Astrocyte (in vitro differentiated cells and primary cell): ENCODE measurements around the gene TBX2. TPM values are rescaled to one million over a fixed set of nuclear protein-coding genes. Genes with fewer than 3 reads are reported as not detected.

ENCODE experiments used
- DNase-seq: peaks from one replicate; pipeline ENCODE4 v3.0.0-alpha.2; 2010; ENCODE audit warnings: low read depth
- FAIRE-seq: peaks from 2 replicates; lab custom pipeline; 2011; peaks lifted over from hg19 to GRCh38; lab: Jason Lieb, UNC
- H2AFZ ChIP-seq: 2 replicates; pipeline ENCODE4 v1.6.0; 2012; ENCODE audit warnings: low read depth, low read length, inconsistent platforms
- H3K27ac ChIP-seq: 2 replicates; pipeline ENCODE4 v1.5.1; 2011; ENCODE audit warnings: low read depth, low read length, inconsistent platforms
- H3K27me3 ChIP-seq: 2 replicates; pipeline ENCODE4 v1.6.0; 2011; ENCODE audit warnings: low read length, inconsistent platforms; ENCODE audit not compliant: insufficient read depth
- H3K36me3 ChIP-seq: 2 replicates; pipeline ENCODE4 v1.5.1; 2011; ENCODE audit warnings: low read length, inconsistent platforms; ENCODE audit not compliant: insufficient read depth
- H3K4me1 ChIP-seq: 2 replicates; pipeline ENCODE4 v1.5.1; 2011; ENCODE audit warnings: low read length, inconsistent platforms; ENCODE audit not compliant: insufficient read depth
- H3K4me2 ChIP-seq: 2 replicates; pipeline ENCODE4 v1.6.0; 2012; ENCODE audit warnings: low read length, inconsistent platforms
- H3K4me3 ChIP-seq: 2 replicates; pipeline ENCODE4 v1.5.1; 2011; ENCODE audit warnings: low read depth, mild to moderate bottlenecking, low read length, inconsistent platforms; ENCODE audit not compliant: insufficient read depth
- H3K79me2 ChIP-seq: 2 replicates; pipeline ENCODE4 v1.6.0; 2012; ENCODE audit warnings: mild to moderate bottlenecking, low read length, inconsistent platforms; ENCODE audit not compliant: insufficient read depth
- H3K9ac ChIP-seq: 2 replicates; pipeline ENCODE4 v1.6.0; 2012; ENCODE audit warnings: mild to moderate bottlenecking, low read length, inconsistent platforms
- H3K9me3 ChIP-seq: 2 replicates; pipeline ENCODE4 v1.5.1; 2012; ENCODE audit warnings: low read depth, mild to moderate bottlenecking, low read length, inconsistent platforms; ENCODE audit not compliant: insufficient read depth
- H4K20me1 ChIP-seq: 2 replicates; pipeline ENCODE4 v1.6.0; 2012; ENCODE audit warnings: low read length, inconsistent platforms; ENCODE audit not compliant: insufficient read depth
- H3K27ac Mint-ChIP-seq: one replicate; pipeline ENCODE4 v1.8.0; 2021; ENCODE audit warnings: mild to moderate bottlenecking, mixed read lengths; ENCODE audit not compliant: unreplicated experiment
- H3K27me3 Mint-ChIP-seq: one replicate; pipeline ENCODE4 v1.8.0; 2021; ENCODE audit warnings: low read depth, mixed read lengths; ENCODE audit not compliant: unreplicated experiment
- H3K36me3 Mint-ChIP-seq: one replicate; pipeline ENCODE4 v1.8.0; 2021; ENCODE audit warnings: low read depth, mixed read lengths; ENCODE audit not compliant: unreplicated experiment
- H3K4me1 Mint-ChIP-seq: one replicate; pipeline ENCODE4 v1.8.0; 2021; ENCODE audit warnings: low read depth, mixed read lengths; ENCODE audit not compliant: unreplicated experiment
- H3K4me3 Mint-ChIP-seq: one replicate; pipeline ENCODE4 v1.8.0; 2021; ENCODE audit warnings: mild to moderate bottlenecking, moderate library complexity, mixed read lengths; ENCODE audit not compliant: unreplicated experiment
- H3K9me3 Mint-ChIP-seq: one replicate; pipeline ENCODE4 v1.8.0; 2021; ENCODE audit warnings: mild to moderate bottlenecking, mixed read lengths; ENCODE audit not compliant: unreplicated experiment
- EZH2 ChIP-seq: IDR thresholded peaks from 2 replicates; pipeline ENCODE4 v1.6.1; 2012; ENCODE audit warnings: mild to moderate bottlenecking, low read length, inconsistent platforms; ENCODE audit not compliant: insufficient read depth
- total RNA-seq: library from RNA; stranded (reverse); gene quantifications from 2 replicates; pipeline ENCODE4 v1.2.1, GENCODE V29; 2021
- TF ChIP-seq, protein P1 (sequence below): IDR thresholded peaks from 2 replicates; pipeline ENCODE4 v1.5.1; 2011; ENCODE audit warnings: low read depth, mild to moderate bottlenecking, inconsistent platforms, low read length, moderate library complexity; ENCODE audit not compliant: insufficient read depth

The TBX2 gene
- total RNA-seq, 1 donor from 2014 or later, result 0.50 TPM

DNA sequence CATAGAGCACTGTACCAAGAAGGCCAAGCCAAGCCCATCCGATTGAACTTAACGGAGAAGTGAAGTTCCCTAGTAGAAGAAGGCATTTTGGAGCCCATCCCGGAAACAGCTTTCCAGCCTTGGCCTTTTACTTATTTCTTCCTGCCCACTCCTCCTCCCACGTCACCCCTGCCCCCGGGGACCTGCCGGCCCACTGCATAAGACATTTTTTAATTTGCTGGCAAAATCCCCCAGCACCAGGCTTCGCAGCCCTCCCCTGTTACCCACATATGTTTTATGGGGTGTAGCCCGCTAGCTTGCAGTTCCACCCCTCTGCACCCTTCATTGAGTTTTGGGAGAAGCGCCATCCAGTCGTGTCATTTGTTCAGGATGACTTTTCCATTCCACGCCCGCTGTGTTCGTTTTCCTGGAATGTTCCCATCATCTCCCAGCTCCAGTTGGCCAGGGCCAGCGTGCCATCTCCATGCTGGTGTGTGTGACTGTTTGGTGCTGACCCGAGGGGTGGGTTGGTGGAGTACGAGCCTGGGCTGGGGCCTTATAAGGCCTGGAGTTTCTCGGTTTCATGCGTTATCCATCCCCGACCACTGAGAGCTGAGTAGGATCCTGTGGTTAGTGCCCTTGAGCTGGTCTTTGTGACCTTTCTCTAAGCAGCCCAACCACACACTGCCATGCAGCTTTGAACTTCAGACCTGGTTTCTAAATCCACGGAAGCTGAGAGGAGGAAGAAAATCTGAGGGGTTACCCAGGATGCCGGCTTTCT is 20.0 kb upstream of the TBX2 start:
- DNase-seq (no peak), FAIRE-seq (no peak)
- Mint-ChIP-seq H3K4me3 (no peak overlapping the region), H3K4me1 (peaks cover 1% of the 10 kb centered on the region), H3K27ac (no peak overlapping the region), H3K27me3 (peaks cover 28% of the 10 kb centered on the region), H3K9me3 (peaks cover 4% of the 10 kb centered on the region), H3K36me3 (peaks cover 5% of the 10 kb centered on the region)
- no peaks in the 10 kb centered on the region for H3K79me2 ChIP-seq
- no peaks in the 10 kb centered on the region for H3K36me3 ChIP-seq
- H4K20me1 ChIP-seq, result no peaks in the 10 kb centered on the region
- H3K4me3 ChIP-seq, result no peak overlapping the region
- no peak overlapping the region for H3K9ac ChIP-seq
- no peaks in the 10 kb centered on the region for H3K27me3 ChIP-seq
- H3K4me2 ChIP-seq, result no peak overlapping the region
- no peaks in the 10 kb centered on the region for H3K4me1 ChIP-seq
- no peak overlapping the region for H3K27ac ChIP-seq
- TF ChIP-seq, protein P1, sequence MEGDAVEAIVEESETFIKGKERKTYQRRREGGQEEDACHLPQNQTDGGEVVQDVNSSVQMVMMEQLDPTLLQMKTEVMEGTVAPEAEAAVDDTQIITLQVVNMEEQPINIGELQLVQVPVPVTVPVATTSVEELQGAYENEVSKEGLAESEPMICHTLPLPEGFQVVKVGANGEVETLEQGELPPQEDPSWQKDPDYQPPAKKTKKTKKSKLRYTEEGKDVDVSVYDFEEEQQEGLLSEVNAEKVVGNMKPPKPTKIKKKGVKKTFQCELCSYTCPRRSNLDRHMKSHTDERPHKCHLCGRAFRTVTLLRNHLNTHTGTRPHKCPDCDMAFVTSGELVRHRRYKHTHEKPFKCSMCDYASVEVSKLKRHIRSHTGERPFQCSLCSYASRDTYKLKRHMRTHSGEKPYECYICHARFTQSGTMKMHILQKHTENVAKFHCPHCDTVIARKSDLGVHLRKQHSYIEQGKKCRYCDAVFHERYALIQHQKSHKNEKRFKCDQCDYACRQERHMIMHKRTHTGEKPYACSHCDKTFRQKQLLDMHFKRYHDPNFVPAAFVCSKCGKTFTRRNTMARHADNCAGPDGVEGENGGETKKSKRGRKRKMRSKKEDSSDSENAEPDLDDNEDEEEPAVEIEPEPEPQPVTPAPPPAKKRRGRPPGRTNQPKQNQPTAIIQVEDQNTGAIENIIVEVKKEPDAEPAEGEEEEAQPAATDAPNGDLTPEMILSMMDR, result no peak
- no peak for TF ChIP-seq EZH2
- no peak overlapping the region for H2AFZ ChIP-seq
- no peaks in the 10 kb centered on the region for H3K9me3 ChIP-seq

DNA sequence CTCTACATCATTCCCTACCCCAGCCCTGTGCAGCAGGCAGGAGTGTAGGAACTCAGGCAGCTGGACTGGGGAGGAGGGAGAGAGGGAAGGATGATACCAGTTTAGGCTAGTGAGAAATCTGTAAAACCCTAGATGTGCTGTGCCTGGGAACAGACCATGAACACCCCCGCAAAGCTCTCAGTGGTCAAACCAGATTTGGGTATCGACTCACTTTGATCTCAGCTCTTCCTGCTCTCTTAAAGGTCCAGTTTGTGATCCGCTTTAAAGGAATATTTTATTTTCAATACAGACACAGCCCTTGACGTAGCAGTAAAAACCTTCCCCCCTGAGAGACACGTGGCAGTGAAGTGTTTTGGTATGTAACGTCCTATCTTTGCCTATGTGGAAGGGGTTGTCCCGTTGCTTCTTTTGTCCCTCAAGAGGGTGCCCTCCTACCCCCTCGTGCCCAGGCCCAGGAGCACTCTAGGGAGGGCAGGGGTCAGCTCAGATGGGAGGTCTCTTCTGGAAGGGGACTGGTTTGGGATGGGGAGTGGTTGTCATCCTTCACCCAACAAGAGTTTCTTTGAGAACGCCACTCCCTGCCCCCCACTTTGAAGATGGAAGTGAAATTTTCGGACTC is 19.3 kb upstream of the TBX2 start:
- Histone ChIP-seq H3K79me2 (no peaks in the 10 kb centered on the region), H3K27ac (no peak overlapping the region), H3K4me2 (no peak overlapping the region), H3K27me3 (no peaks in the 10 kb centered on the region), H3K4me3 (no peak overlapping the region), H3K9ac (no peak overlapping the region), H4K20me1 (no peaks in the 10 kb centered on the region), H2AFZ (no peak overlapping the region), H3K4me1 (no peaks in the 10 kb centered on the region), H3K36me3 (no peaks in the 10 kb centered on the region), H3K9me3 (no peaks in the 10 kb centered on the region)
- FAIRE-seq (no peak), DNase-seq (no peak)
- peaks cover 31% of the 10 kb centered on the region for H3K27me3 Mint-ChIP-seq
- peaks cover 1% of the 10 kb centered on the region for H3K4me1 Mint-ChIP-seq
- no peak overlapping the region for H3K4me3 Mint-ChIP-seq
- H3K36me3 Mint-ChIP-seq, result peaks cover 5% of the 10 kb centered on the region
- no peak overlapping the region for H3K27ac Mint-ChIP-seq
- TF ChIP-seq, protein P1, result no peak
- peaks cover 4% of the 10 kb centered on the region for H3K9me3 Mint-ChIP-seq
